Measurements from ENCODE around the gene SHQ1. TPM values are rescaled to one million over a fixed set of nuclear protein-coding genes. Genes with fewer than 3 reads are reported as not detected.

SHQ1 gene
- total and polyA plus RNA-seq, 2 donors (not counting 3 experiments of a cell fraction or from before 2014, with no cell fraction given) = 7.3 to 20.6 TPM

DNA sequence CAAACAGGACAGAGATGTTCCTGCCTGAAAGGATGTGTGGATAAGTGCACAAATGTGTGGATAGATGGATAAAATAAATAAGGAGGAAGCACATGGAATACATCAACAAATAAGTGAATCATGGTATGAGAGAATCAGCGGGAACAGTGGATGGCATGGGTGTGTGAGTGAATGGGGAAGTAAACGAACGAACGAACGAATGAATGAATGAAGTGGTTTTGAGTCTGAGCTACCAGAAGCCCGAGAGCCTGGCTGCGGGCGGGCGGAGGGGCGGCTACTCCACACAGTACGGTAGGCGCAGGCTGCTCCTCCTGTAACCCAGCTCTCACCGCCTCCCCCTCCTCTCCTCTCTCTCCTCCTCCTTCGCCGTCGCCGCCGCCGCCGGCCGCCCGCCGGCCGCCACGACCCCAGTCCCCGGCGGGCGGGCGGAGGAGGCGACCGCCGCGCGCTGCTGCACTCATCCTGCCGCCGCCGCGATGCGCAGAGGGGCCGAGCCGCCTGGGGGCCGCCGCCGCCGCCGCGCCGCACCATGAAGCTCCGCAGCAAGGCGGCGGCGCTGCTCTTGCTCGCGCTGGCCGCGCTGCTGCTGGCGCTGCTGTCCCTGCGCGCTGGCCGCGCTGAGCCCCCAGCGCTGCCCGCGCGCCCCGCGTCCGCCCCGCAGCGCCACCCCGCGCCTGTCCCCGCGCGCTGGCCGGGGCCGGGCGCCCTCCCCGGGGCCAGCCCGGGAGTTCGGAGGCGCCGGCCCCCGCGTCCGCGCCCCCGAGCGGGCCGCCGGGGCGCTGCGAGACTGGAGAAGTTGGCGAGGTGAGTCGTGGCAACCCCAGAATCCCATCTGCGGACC lies 39.7 kb upstream of the SHQ1 start, which contains the start of gene GXYLT2:
TSS of gene GXYLT2 (plus strand) at position 342 of the 841 bp plus-strand sequence. CDS start at position 530, 188 bp downstream.
- BruUV-seq (replicated peaks) = no TSS peak
- peaks cover 5% of the 10 kb centered on the region for H3K4me1 ChIP-seq (ENCODE audit: control insufficient read depth, extremely low read depth, insufficient read depth, low read length)
- no peaks in the 10 kb centered on the region for H3K79me2 ChIP-seq (ENCODE audit: control insufficient read depth, insufficient read depth, low read length)
- peak; percentile 26 for TF ChIP-seq EZH2 (IDR thresholded peaks at IDR 0.05; ENCODE audit: borderline replicate concordance, low read depth, low read length, severe bottlenecking)
- TF ChIP-seq FOS (IDR thresholded peaks at IDR 0.05; ENCODE audit: borderline replicate concordance, insufficient read depth, low read length) = no peak
- ChIA-PET POLR2A (no interaction called here), CTCF (interaction anchor here (0.8 to 2.6 kb wide), 11 partner anchors 9 to 1013 kb away, joined by 3 to 14 read pairs (median 4); partner anchors contain the start of gene SHQ1)
- peak within 1 kb of the TSS in 2 of 3 experiments; percentile 11 to 12 for H3K4me3 ChIP-seq (replicated peaks in 1 of 3; ENCODE audit: insufficient read depth in 1 of 3, low read depth in 1 of 3, low read length in 3 of 3)
- H3K9me3 ChIP-seq (replicated peaks; ENCODE audit: control insufficient read depth, insufficient read depth, low read length) = no peaks in the 10 kb centered on the region
- H3K27me3 ChIP-seq (ENCODE audit: control insufficient read depth in 2 of 2, insufficient read depth in 2 of 2, low read length in 2 of 2) = peaks cover 38 to 49% of the 10 kb centered on the region in 2 experiments
- no peaks in the 10 kb centered on the region for H3K9me1 ChIP-seq (replicated peaks; ENCODE audit: control insufficient read depth, extremely low read depth, insufficient read depth, low read length)
- H3K36me3 ChIP-seq (ENCODE audit: control insufficient read depth in 2 of 2, extremely low read depth in 1 of 2, insufficient read depth in 2 of 2, low read length in 2 of 2) = no peaks in the 10 kb centered on the region
- intact Hi-C loops (cut with micrococcal nuclease) (no loop called here), dilution Hi-C loops (cut with MboI; ENCODE audit: extremely low pct_ligation_motif_present, low sequenced_read_pairs) (no loop called here)
- H3K27ac ChIP-seq (ENCODE audit: insufficient read depth, low read depth, low read length) = no peak within 1 kb of the TSS
- H3K9ac ChIP-seq (replicated peaks; ENCODE audit: extremely low read depth, insufficient read depth, low read length) = no peak within 1 kb of the TSS
- H2AFZ ChIP-seq (ENCODE audit: low read depth, low read length) = peak within 1 kb of the TSS; percentile 29
- FAIRE-seq = no peak
- DNase-seq (ENCODE audit: low read depth, low spot score) = peak; percentile 34
- peak within 1 kb of the TSS; percentile 63 for H3K4me2 ChIP-seq (ENCODE audit: insufficient read depth, low read length)
- no peaks in the 10 kb centered on the region for H4K20me1 ChIP-seq (replicated peaks; ENCODE audit: control insufficient read depth, extremely low read depth, insufficient read depth, low read length)

DNA sequence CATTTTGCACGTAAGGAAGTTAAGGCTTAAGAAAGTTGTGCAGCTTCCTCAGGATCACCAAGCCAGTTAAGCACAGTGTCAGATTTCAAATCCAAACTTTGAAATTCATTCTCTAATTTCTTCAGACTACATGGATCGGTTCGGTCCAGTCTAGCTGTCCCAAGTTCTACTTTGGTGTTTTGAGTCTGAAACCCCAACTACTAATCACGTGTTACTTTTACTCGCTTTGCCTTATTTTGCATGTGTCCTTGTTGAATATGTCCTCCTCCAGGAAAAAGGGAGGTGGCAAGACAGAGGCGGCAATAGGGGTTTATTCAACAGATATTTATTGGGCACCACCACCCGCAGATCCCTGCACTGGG lies 39.1 kb upstream of the SHQ1 start:
- Histone ChIP-seq H3K27me3 (ENCODE audit: control insufficient read depth in 2 of 2, insufficient read depth in 2 of 2, low read length in 2 of 2) (peaks cover 43 to 44% of the 10 kb centered on the region in 2 experiments), H3K79me2 (ENCODE audit: control insufficient read depth, insufficient read depth, low read length) (no peaks in the 10 kb centered on the region), H3K9ac (replicated peaks; ENCODE audit: extremely low read depth, insufficient read depth, low read length) (no peak overlapping the region), H3K36me3 (ENCODE audit: control insufficient read depth in 2 of 2, extremely low read depth in 1 of 2, insufficient read depth in 2 of 2, low read length in 2 of 2) (no peaks in the 10 kb centered on the region), H3K9me3 (replicated peaks; ENCODE audit: control insufficient read depth, insufficient read depth, low read length) (no peaks in the 10 kb centered on the region), H3K4me3 (replicated peaks in 1 of 3; ENCODE audit: insufficient read depth in 1 of 3, low read depth in 1 of 3, low read length in 3 of 3) (peak overlapping the region in 1 of 3 experiments; percentile 11), H4K20me1 (replicated peaks; ENCODE audit: control insufficient read depth, extremely low read depth, insufficient read depth, low read length) (no peaks in the 10 kb centered on the region), H3K9me1 (replicated peaks; ENCODE audit: control insufficient read depth, extremely low read depth, insufficient read depth, low read length) (no peaks in the 10 kb centered on the region), H3K4me1 (ENCODE audit: control insufficient read depth, extremely low read depth, insufficient read depth, low read length) (peaks cover 5% of the 10 kb centered on the region), H2AFZ (ENCODE audit: low read depth, low read length) (peak overlapping the region; percentile 5), H3K27ac (ENCODE audit: insufficient read depth, low read depth, low read length) (no peak overlapping the region), H3K4me2 (ENCODE audit: insufficient read depth, low read length) (peak overlapping the region; percentile 46)
- intact Hi-C loops (cut with micrococcal nuclease) (no loop called here), dilution Hi-C loops (cut with MboI; ENCODE audit: extremely low pct_ligation_motif_present, low sequenced_read_pairs) (no loop called here)
- DNase-seq (ENCODE audit: low read depth, low spot score) = no peak
- ChIA-PET POLR2A (no interaction called here), CTCF (interaction anchor here (0.8 to 2.6 kb wide), 7 partner anchors 9 to 169 kb away, joined by 3 to 14 read pairs (median 5); partner anchors contain the start of gene SHQ1)
- TF ChIP-seq FOS (IDR thresholded peaks at IDR 0.05; ENCODE audit: borderline replicate concordance, insufficient read depth, low read length) (no peak), POLR2AphosphoS5 (IDR thresholded peaks at IDR 0.05; ENCODE audit: insufficient read depth, low read depth, low read length) (no peak), EZH2 (IDR thresholded peaks at IDR 0.05; ENCODE audit: borderline replicate concordance, low read depth, low read length, severe bottlenecking) (peak; percentile 26), GATA2 (IDR thresholded peaks at IDR 0.05; ENCODE audit: insufficient read depth, insufficient read length, low read depth, low read length) (no peak), POLR2A (IDR thresholded peaks at IDR 0.05; ENCODE audit: low read depth, low read length) (no peak)
- TF ChIP-seq, protein P1, sequence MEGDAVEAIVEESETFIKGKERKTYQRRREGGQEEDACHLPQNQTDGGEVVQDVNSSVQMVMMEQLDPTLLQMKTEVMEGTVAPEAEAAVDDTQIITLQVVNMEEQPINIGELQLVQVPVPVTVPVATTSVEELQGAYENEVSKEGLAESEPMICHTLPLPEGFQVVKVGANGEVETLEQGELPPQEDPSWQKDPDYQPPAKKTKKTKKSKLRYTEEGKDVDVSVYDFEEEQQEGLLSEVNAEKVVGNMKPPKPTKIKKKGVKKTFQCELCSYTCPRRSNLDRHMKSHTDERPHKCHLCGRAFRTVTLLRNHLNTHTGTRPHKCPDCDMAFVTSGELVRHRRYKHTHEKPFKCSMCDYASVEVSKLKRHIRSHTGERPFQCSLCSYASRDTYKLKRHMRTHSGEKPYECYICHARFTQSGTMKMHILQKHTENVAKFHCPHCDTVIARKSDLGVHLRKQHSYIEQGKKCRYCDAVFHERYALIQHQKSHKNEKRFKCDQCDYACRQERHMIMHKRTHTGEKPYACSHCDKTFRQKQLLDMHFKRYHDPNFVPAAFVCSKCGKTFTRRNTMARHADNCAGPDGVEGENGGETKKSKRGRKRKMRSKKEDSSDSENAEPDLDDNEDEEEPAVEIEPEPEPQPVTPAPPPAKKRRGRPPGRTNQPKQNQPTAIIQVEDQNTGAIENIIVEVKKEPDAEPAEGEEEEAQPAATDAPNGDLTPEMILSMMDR (IDR thresholded peaks at IDR 0.05; ENCODE audit: extremely low read depth in 1 of 2, insufficient read depth in 1 of 2, low read depth in 1 of 2, low read length in 2 of 2) = no peak
- no TSS peak for BruUV-seq (replicated peaks)
- FAIRE-seq = no peak

Data from endothelial cell of umbilical vein (primary cell).